ENCODE data around the gene WNT16.

WNT16 gene

GRCh38 chr7:121344093-121344492 is 15.3 kb downstream of the WNT16 start:
- no peak for DNase-seq (ENCODE audit: low read depth)

GRCh38 chr7:121344497-121344896 is 15.7 kb downstream of the WNT16 start:
- no peak for DNase-seq (ENCODE audit: low read depth)

GRCh38 chr7:121351682-121352081 is 22.9 kb downstream of the WNT16 start:
- no peak for DNase-seq (ENCODE audit: low read depth)

- no peak for DNase-seq (ENCODE audit: low read depth)
Measured at GRCh38 chr7:121352323-121352722, 23.5 kb downstream of the WNT16 start.

- DNase-seq (ENCODE audit: low read depth): no peak
Measured at GRCh38 chr7:121355574-121355973, 26.8 kb downstream of the WNT16 start.

- DNase-seq (ENCODE audit: low read depth): no peak
Measured at GRCh38 chr7:121360564-121360963, 31.8 kb downstream of the WNT16 start.

GRCh38 chr7:121366852-121367431 is 38.1 kb downstream of the WNT16 start:
- DNase-seq (ENCODE audit: low read depth): peak; percentile 5

- DNase-seq (ENCODE audit: low read depth): no peak
Measured at GRCh38 chr7:121369462-121369861, 40.7 kb downstream of the WNT16 start.

- no peak for DNase-seq (ENCODE audit: low read depth)
Measured at GRCh38 chr7:121371367-121371766, 42.6 kb downstream of the WNT16 start.

- DNase-seq (ENCODE audit: low read depth): no peak
Measured at GRCh38 chr7:121371883-121372282, 43.1 kb downstream of the WNT16 start.

GRCh38 chr7:121372376-121373010 is 43.7 kb downstream of the WNT16 start:
- DNase-seq (ENCODE audit: low read depth): no peak

- no peak for DNase-seq (ENCODE audit: low read depth)
Measured at GRCh38 chr7:121373177-121373576, 44.4 kb downstream of the WNT16 start.

- no peak for DNase-seq (ENCODE audit: low read depth)
Measured at GRCh38 chr7:121376979-121377378, 48.2 kb downstream of the WNT16 start.

- DNase-seq (ENCODE audit: low read depth): no peak
Measured at GRCh38 chr7:121379930-121380329, 51.1 kb downstream of the WNT16 start.

GRCh38 chr7:121382473-121382872 is 53.7 kb downstream of the WNT16 start:
- DNase-seq (ENCODE audit: low read depth): no peak

- no peak for DNase-seq (ENCODE audit: low read depth)
Measured at GRCh38 chr7:121383235-121383910, 54.6 kb downstream of the WNT16 start.

- DNase-seq (ENCODE audit: low read depth): no peak
Measured at GRCh38 chr7:121384265-121384664, 55.5 kb downstream of the WNT16 start.

- DNase-seq (ENCODE audit: low read depth): no peak
Measured at GRCh38 chr7:121385056-121385799, 56.4 kb downstream of the WNT16 start.

- no peak for DNase-seq (ENCODE audit: low read depth)
Measured at GRCh38 chr7:121385800-121386179, 57.0 kb downstream of the WNT16 start.

GRCh38 chr7:121388950-121389349 is 60.1 kb downstream of the WNT16 start:
- DNase-seq (ENCODE audit: low read depth): no peak

- DNase-seq (ENCODE audit: low read depth): no peak
Measured at GRCh38 chr7:121390109-121390508, 61.3 kb downstream of the WNT16 start.

- DNase-seq (ENCODE audit: low read depth): no peak
Measured at GRCh38 chr7:121390617-121391016, 61.8 kb downstream of the WNT16 start.
